Stimulated activated CD4-positive, alpha-beta T cell treated with anti-CD3 and anti-CD28 coated beads, Interleukin-12 subunit alpha, Interleukin-12 subunit beta, amount 100 ng/mL, for 4 hours (primary cell): ENCODE measurements around the gene DCX.

ENCODE experiments used
- DNase-seq: peaks from one replicate; pipeline ENCODE4 v3.0.0-alpha.2; 2020

Gene DCX

DNA sequence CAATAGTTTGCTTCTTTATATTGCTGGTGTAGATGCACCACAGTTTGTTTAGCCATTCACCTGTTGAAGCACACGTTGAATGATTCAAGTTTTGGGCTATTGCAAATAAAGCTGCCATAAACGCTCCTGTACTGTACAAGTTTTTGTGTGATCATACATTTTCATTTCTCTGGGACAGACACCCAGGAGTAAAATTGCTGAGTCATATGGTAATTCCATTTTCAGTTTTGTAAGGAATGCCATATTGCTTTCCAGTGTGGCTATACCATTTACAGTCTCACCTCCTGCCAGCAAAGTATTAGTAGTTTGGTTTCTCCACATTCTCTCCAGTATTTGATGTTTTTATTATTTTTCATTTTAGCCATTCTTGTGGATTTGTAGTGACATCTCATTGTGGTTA is 109.7 kb downstream of the DCX start:
- DNase-seq = no peak

DNA sequence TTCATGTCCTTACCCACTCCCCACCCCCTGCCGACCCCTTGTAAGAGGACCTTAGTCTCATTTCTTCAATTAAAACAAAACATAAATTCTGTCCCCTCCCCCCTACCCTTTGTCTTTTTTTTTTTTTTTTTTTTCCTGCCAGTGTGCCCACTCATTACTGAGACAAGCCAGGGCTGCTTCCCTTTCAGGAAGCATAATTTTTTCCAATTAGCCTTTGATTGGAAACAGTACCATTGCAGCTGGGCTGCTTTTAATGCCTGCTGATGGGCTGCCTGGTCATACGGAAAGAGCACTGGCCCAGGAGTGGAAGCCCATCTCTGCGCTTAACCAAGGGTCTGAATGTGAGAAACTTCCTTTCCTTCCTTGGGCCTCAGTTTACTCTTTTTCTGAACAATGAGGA is 123.2 kb downstream of the DCX start:
- DNase-seq = no peak

GRCh38 chrX:111284631-111285293 is 127.2 kb downstream of the DCX start:
- no peak for DNase-seq

DNA sequence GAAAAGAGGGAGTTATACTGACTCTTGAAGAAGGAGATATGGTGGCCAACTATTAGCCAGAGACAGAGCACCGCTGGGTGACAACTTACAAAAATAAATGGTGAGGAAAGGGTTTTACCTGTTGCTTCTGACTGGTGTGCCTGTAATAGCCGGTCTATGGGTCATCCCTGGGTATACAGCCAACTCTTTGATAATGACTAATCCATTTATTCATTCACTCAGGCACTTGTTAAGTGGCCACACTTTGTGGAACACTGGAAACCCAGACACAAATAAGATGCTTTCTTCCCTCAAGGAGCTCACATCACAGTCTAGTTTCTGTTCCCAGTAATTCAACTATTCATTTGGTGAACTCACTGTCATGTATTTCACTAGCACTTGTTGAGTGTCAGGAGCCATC is 128.5 kb downstream of the DCX start:
- DNase-seq = no peak

GRCh38 chrX:111282991-111283390 is 129.0 kb downstream of the DCX start:
- no peak for DNase-seq

DNA sequence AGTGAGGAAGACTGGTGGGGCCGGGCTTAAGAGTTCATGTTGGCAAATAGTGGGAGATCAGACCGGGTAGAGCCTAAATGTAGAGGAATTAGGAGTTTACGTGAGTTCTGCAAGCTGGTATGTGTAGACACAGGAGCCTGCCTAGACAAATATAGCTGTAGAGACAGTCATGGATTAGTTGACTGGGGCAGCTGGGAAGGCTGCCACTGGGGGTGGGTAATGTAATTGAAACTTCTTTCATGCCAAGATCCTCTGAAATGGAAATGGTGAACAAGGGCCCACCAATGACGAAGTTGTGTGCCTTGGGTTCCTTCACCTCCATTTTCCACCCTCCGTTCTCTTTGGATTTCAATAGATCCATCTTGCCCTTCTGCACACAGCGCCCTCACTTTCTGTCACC is 129.9 kb downstream of the DCX start:
- no peak for DNase-seq

GRCh38 chrX:111270339-111270738 is 141.7 kb downstream of the DCX start, which contains the start of gene CAPN6:
TSS of gene CAPN6 (minus strand) at chrX:111270483. CDS start at chrX:111263936, 6,547 bp downstream.
- DNase-seq = no peak

DNA sequence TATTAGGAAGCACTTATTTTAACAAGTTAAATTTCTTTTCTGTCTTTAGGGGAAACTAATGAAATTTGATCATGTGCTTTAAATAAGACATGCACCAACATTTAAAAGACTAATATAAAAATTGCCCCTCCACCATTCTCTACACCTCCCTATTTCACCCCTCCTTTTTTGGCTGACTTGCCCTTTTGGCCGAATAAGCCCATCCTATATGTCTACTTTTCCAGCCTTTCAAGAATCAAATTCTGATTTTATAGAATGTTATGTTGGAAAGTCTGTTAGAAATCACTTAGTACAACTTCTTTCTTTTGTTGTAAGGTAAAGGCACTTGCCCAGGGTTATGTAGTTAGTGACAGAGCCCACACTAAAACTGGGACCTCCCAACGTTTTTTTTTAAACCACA is 143.5 kb downstream of the DCX start:
- no peak for DNase-seq

GRCh38 chrX:111265486-111265885 is 146.5 kb downstream of the DCX start:
- no peak for DNase-seq

GRCh38 chrX:111264385-111264784 is 147.6 kb downstream of the DCX start:
- no peak for DNase-seq

GRCh38 chrX:111262086-111262485 is 149.9 kb downstream of the DCX start:
- no peak for DNase-seq

DNA sequence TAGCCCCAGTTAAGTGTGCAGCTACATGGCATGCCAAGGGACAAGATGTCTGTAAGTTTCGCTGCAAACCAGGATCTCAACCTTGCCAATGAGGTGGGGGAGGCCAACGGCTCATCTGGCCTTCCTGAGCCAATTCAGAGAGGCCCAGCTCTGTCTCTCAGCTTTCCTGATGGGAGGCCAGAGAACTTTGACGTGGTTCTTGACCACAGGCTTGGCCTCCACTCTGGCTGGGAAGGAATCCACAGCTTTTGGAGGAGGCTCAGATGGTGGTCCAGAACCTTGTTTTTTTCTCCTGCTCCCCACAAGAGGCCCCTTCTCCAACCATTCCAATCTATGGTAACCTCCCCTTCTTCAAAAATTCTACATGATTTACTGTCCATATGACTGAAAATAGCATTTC is 151.5 kb downstream of the DCX start:
- DNase-seq = no peak

DNA sequence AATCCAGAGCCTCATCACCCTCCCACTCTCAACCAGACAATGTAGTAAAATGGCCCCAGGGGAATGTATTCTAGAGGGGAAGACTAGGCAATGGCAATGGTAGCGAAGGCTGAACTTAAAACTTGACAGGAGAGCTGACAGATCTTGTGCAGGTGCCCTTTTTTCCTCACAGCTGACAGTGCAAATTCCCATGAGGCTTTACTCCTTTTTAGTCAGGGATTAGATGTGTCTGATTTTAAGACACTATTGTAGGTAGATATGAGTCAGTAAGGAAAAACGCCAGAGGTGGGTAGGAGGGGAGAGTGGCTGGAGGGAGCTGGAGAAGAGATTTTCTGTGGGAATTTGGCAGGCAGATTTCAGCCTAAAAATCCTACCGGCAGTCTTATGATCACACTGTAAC is 152.4 kb downstream of the DCX start:
- no peak for DNase-seq

- no peak for DNase-seq
These were observed 154.3 kb downstream of the DCX start for GRCh38 chrX:111257733-111258132.

GRCh38 chrX:111254896-111255693 is 156.9 kb downstream of the DCX start:
- DNase-seq = no peak

- DNase-seq = no peak
These were observed 167.7 kb downstream of the DCX start for GRCh38 chrX:111244235-111244750.
